Measurements from ENCODE around the gene RERG. TPM values are rescaled to one million over a fixed set of nuclear protein-coding genes. Genes with fewer than 3 reads are reported as not detected.

RERG gene
- total and polyA plus RNA-seq, 2 of the 4 experiments (the other 2 are of a cell fraction): not detected

- Histone ChIP-seq H3K4ac (ENCODE audit: low read depth, low read length) (no peak overlapping the region), H2AFZ (replicated peaks; ENCODE audit: low read length, poor library complexity) (no peak overlapping the region), H4K5ac (ENCODE audit: low read depth, low read length) (no peak overlapping the region), H3K4me1 (ENCODE audit: control insufficient read depth, insufficient read depth, low read length) (no peaks in the 10 kb centered on the region), H3K23ac (ENCODE audit: low read depth, low read length) (no peak overlapping the region), H3K79me1 (ENCODE audit: low read depth in 1 of 2, low read length in 2 of 2) (no peaks in the 10 kb centered on the region), H3K9ac (ENCODE audit: low read depth, low read length) (no peak overlapping the region), H2BK15ac (ENCODE audit: low read depth, low read length) (no peak overlapping the region), H4K91ac (ENCODE audit: insufficient read depth, low read depth, low read length) (no peak overlapping the region), H2AK5ac (ENCODE audit: low read depth, low read length) (no peak overlapping the region), H2BK120ac (ENCODE audit: low read depth, low read length) (no peak overlapping the region), H3K4me3 (ENCODE audit: insufficient read depth, low read depth, low read length) (no peak overlapping the region), H3K14ac (replicated peaks; ENCODE audit: low read depth, low read length) (no peak overlapping the region), H3K27ac (ENCODE audit: insufficient read depth, low read length) (no peak overlapping the region), H3K56ac (ENCODE audit: extremely low read depth, insufficient read depth, low read length) (no peak overlapping the region), H3K4me2 (ENCODE audit: low read depth, low read length) (no peak overlapping the region), H3K9me1 (ENCODE audit: insufficient read depth, low read length) (no peaks in the 10 kb centered on the region), H2BK5ac (ENCODE audit: low read depth, low read length, poor library complexity, severe bottlenecking) (no peak overlapping the region), H3K18ac (ENCODE audit: low read depth, low read length) (no peak overlapping the region), H4K8ac (ENCODE audit: low read depth in 2 of 2, low read length in 2 of 2) (no peak overlapping the region), H4K20me1 (ENCODE audit: insufficient read depth, low read length) (no peaks in the 10 kb centered on the region), H2AK9ac (replicated peaks; ENCODE audit: low read depth, low read length, poor library complexity) (no peak overlapping the region), H3K36me3 (ENCODE audit: control insufficient read depth, insufficient read depth, low read length) (no peaks in the 10 kb centered on the region), H3K9me3 (ENCODE audit: control insufficient read depth, insufficient read depth, low read length) (no peaks in the 10 kb centered on the region), H2BK20ac (ENCODE audit: low read depth, low read length) (no peak overlapping the region), H3K27me3 (ENCODE audit: control insufficient read depth, insufficient read depth, low read length) (peaks cover 2% of the 10 kb centered on the region; the same call in 1 of the 2 replicates)
- dilution Hi-C loops (cut with HindIII; ENCODE audit: low sequenced_read_pairs, unreplicated experiment): no loop called here
- ChIA-PET CTCF (interaction anchor here (0.9 kb wide), 2 partner anchors 8 to 20 kb away, joined by 3 to 11 read pairs; partner anchors contain the start of gene RERG), POLR2A (ENCODE audit: unreplicated experiment) (no interaction called here)
- BruUV-seq (replicated peaks): no TSS peak
- no CpG with 5 or more reads among the region's 2 CpGs for WGBS, 2 experiments (ENCODE audit: extremely low coverage in 2 of 2, insufficient read length in 1 of 2)
- in situ Hi-C loops (cut with MboI; ENCODE audit: low sequenced_read_pairs): no loop called here
- ATAC-seq (ENCODE audit: low read depth) (no peak), DNase-seq (no peak)
- intact Hi-C loops (cut with micrococcal nuclease): no loop called here
- TF ChIP-seq ELK1 (IDR thresholded peaks at IDR 0.05; ENCODE audit: borderline replicate concordance, low read depth, low read length) (no peak), MAZ (IDR thresholded peaks at IDR 0.05; ENCODE audit: borderline replicate concordance, low read depth, low read length) (no peak), USF2 (IDR thresholded peaks at IDR 0.05; ENCODE audit: low read depth, low read length) (no peak), BHLHE40 (IDR thresholded peaks at IDR 0.05; ENCODE audit: low read depth, low read length) (no peak), RFX5 (IDR thresholded peaks at IDR 0.05; ENCODE audit: low read depth, low read length) (no peak), MAFK (IDR thresholded peaks at IDR 0.05; ENCODE audit: low read depth, low read length) (no peak)
Observed at GRCh38 chr12:15212930-15213329, 8.3 kb downstream of the RERG start.

All from IMR-90 (cell line).